GM12865 (cell line): Measurements from ENCODE around the gene NEUROD1.

Experiments
- DNase-seq: peaks from one replicate; pipeline ENCODE4 v3.0.0; 2010; ENCODE audit warnings: low read depth
- H3K4me3 ChIP-seq: 2 replicates; pipeline ENCODE4 v1.5.1; 2011; ENCODE audit warnings: mild to moderate bottlenecking, low read depth, low read length, control low read depth
- TF ChIP-seq, protein P1 (sequence below): IDR thresholded peaks from 2 replicates; pipeline ENCODE4 v1.5.1; 2011; ENCODE audit warnings: low read length, control low read depth, low read depth, inconsistent platforms; ENCODE audit not compliant: insufficient read depth; ENCODE audit errors: missing control alignments

The NEUROD1 gene

GRCh38 chr2:181684454-181685149, 4.3 kb upstream of the NEUROD1 start:
- no peak for DNase-seq
- TF ChIP-seq, protein P1, sequence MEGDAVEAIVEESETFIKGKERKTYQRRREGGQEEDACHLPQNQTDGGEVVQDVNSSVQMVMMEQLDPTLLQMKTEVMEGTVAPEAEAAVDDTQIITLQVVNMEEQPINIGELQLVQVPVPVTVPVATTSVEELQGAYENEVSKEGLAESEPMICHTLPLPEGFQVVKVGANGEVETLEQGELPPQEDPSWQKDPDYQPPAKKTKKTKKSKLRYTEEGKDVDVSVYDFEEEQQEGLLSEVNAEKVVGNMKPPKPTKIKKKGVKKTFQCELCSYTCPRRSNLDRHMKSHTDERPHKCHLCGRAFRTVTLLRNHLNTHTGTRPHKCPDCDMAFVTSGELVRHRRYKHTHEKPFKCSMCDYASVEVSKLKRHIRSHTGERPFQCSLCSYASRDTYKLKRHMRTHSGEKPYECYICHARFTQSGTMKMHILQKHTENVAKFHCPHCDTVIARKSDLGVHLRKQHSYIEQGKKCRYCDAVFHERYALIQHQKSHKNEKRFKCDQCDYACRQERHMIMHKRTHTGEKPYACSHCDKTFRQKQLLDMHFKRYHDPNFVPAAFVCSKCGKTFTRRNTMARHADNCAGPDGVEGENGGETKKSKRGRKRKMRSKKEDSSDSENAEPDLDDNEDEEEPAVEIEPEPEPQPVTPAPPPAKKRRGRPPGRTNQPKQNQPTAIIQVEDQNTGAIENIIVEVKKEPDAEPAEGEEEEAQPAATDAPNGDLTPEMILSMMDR = no peak
- no peak overlapping the region for H3K4me3 ChIP-seq

DNA sequence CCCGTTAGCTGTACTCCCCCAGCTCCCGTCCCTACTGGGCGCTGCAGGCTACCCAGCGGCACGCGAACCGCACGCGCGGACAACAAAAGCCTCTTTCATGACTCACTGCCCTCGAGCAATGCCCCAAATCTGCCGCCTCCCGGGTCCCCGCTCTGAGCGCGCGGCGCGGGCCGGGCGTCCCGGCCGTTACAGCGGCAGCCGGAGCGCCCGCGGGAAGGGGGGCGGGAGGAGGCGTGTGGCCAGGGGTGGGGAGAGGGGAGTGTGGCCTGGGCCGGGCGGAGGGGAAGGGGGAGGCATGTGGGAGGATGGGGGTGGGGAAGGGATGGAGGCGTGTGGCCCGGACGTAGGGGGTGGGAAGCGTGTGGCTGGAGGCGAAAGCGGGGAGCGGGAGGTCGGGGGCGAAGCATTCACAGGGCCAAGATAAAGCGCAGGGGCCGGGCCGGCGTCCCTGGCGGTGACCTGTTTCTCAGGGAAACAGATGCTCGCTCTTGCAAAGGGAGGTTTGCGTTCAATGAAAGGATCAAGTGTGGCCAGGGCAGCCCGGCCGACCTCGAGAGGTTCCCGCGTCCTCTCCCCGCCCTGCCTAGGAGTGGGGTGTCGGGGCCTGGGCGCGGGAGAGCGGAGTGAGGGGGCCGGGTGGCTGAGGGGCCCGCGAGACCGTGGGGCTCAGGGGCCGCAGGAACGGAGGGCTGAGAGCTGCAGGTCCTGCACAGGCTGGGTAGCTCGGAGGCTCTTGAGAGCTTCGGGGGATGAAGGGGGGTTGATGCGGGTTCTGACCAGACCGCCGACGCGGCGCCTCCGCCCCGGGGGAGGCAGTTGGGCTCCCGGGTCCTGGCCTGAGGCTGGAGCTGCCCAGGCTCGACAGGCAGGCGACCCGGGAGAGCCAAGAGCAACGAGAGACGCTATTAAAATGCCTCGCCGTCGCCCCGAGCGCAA, 3.5 kb upstream of the NEUROD1 start:
- DNase-seq = no peak
- TF ChIP-seq, protein P1 = no peak
- H3K4me3 ChIP-seq = no peak overlapping the region

DNA sequence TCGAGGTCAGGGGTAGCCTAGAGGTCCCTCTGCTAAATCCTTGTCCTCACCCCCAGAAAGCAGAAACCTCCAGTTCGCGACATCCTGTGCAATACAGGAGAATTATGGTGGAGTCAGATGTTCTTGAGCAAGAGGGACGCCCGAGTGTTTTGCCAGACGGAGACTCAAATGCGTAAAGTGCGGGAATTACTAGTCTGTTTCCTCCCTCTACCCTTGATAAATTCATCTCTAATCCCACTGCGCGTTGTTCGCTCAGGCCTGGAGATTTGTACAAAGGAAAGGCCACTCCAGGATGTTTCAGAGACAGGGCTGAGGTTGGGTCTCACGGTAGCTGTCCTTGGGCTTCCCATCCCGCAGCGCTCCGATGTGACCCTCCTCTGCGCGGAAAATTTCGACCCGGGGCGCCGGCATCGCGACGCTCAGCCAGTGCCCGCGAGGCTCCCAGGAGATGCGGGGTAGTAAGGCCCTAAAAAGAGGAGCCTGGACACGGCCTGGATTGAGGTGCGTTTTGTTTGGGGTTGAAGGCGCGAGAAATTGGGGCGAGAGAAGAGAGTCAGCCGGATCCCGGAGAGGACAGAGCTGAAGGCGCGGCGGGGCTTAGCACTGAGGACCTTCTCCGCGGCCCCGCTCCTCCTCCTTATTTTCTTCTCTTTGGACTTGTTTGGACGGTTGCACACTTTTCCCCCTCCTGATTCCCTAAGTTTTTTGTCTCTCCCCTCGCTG, 2.6 kb upstream of the NEUROD1 start:
- TF ChIP-seq, protein P1 = no peak
- DNase-seq = no peak
- H3K4me3 ChIP-seq = no peak overlapping the region

GRCh38 chr2:181682026-181682789, 1.9 kb upstream of the NEUROD1 start:
- TF ChIP-seq, protein P1 = no peak
- no peak for DNase-seq
- H3K4me3 ChIP-seq = no peak overlapping the region

DNA sequence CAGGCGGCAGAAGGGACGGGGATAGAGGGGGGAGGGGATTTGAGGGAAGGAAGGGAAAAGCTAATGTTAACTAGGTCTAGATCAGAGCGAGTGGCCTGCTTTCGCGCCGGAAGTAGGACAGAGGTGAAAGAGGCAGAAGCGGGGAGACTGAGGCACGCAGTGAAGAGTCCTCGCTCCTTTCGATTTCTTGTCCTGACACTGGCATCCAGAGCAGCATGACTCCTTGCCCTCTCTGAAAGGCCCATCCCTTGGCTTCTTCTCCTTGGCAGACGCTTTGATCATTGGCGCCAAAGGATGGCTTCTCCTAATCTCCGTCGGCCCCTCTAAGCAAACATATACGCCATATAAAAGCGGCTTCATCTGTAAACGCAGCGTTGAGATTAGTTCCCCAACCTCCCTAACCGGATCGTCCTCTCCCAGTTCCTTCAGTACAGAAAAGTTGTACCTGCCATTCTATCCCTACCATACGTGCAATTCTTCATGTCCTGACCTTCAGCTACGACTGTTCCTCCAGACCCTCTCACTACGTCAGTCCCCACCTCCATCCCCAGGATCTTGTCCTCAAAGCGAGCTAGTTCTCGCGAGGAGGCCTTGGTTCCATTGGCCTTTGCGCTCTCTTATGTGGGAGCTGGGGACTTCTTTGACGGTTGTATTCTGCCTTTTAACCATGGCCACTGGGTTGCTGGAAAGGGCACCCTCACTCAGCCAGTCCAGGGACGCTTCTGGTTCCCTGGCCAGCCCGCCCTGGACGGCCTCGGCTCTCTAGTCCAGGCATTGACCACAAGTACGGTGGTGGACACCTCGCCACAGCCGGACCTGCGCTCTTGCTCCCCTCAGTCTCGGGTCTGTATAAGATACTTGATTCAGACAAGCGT, 857 bp upstream of the NEUROD1 start:
- DNase-seq = no peak
- H3K4me3 ChIP-seq = peak overlapping the region; percentile 25
- TF ChIP-seq, protein P1 = no peak

DNA sequence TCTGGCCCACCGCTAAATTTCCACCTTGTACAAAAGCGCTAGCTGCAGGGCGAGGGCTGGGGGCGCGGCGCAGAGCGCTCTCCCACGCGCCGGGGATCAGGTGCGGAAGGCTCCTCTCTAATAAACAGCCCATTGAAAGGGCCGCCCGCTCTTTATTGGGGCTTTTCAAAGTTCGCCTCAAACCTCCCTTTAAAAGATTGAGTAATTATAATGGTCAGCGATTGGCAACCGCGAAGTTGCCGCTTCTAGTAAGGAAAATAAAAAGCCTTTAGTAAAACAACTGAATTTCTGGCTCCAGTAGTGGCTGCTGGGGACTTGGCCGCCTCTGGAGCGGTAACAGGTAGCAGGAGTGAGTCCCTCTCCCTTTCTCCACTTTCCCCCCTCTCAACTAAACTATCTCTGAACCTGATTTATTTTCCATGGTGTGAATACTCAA, 755 bp downstream of the NEUROD1 start:
- TF ChIP-seq, protein P1 = no peak
- H3K4me3 ChIP-seq = no peak overlapping the region
- no peak for DNase-seq
